Osteocyte (in vitro differentiated cells): ENCODE measurements around the gene SLCO3A1. TPM values are rescaled to one million over a fixed set of nuclear protein-coding genes. Genes with fewer than 3 reads are reported as not detected.

Experiments used
- DNase-seq: peaks from one replicate; pipeline ENCODE4 v3.0.0; 2021; ENCODE audit warnings: mixed read lengths; ENCODE audit not compliant: unreplicated experiment; ENCODE audit errors: extremely low spot score
- H3K27ac Mint-ChIP-seq: one replicate; pipeline ENCODE4 v1.8.0; 2021; ENCODE audit warnings: mild to moderate bottlenecking, mixed read lengths; ENCODE audit not compliant: unreplicated experiment
- H3K27me3 Mint-ChIP-seq: one replicate; pipeline ENCODE4 v1.8.0; 2021; ENCODE audit warnings: mixed read lengths; ENCODE audit not compliant: unreplicated experiment
- H3K36me3 Mint-ChIP-seq: one replicate; pipeline ENCODE4 v1.8.0; 2021; ENCODE audit warnings: mixed read lengths; ENCODE audit not compliant: unreplicated experiment
- H3K4me1 Mint-ChIP-seq: one replicate; pipeline ENCODE4 v1.8.0; 2021; ENCODE audit warnings: mixed read lengths; ENCODE audit not compliant: unreplicated experiment
- H3K4me3 Mint-ChIP-seq: one replicate; pipeline ENCODE4 v1.8.0; 2021; ENCODE audit warnings: mild to moderate bottlenecking, moderate library complexity, mixed read lengths; ENCODE audit not compliant: unreplicated experiment
- H3K9me3 Mint-ChIP-seq: one replicate; pipeline ENCODE4 v1.8.0; 2021; ENCODE audit warnings: mixed read lengths; ENCODE audit not compliant: unreplicated experiment
- CTCF ChIP-seq: fragments of 200-600 bp; sonication (generic); IDR thresholded peaks from 2 replicates; pipeline ENCODE4 v1.5.0; 2021; ENCODE audit warnings: antibody characterized with exemption, mild to moderate bottlenecking, moderate library complexity
- total RNA-seq: library from RNA; stranded (reverse); gene quantifications from 2 replicates; pipeline ENCODE4 v1.2.1, GENCODE V29; 2021

The SLCO3A1 gene
- total RNA-seq, 1 donor from 2014 or later: 1.3 TPM

- Mint-ChIP-seq H3K4me3 (no peak overlapping the region), H3K4me1 (no peaks in the 10 kb centered on the region), H3K27ac (no peak overlapping the region), H3K36me3 (no peaks in the 10 kb centered on the region), H3K9me3 (no peaks in the 10 kb centered on the region), H3K27me3 (peaks cover 3% of the 10 kb centered on the region)
- DNase-seq: no peak
- TF ChIP-seq CTCF: no peak
These were observed 257.8 kb downstream of the SLCO3A1 start for GRCh38 chr15:92111291-92111690.

- Mint-ChIP-seq H3K4me3 (no peak overlapping the region), H3K9me3 (no peaks in the 10 kb centered on the region), H3K36me3 (no peaks in the 10 kb centered on the region), H3K27me3 (peaks cover 3% of the 10 kb centered on the region), H3K27ac (no peak overlapping the region), H3K4me1 (no peaks in the 10 kb centered on the region)
- TF ChIP-seq CTCF: no peak
- no peak for DNase-seq
These were observed 258.2 kb downstream of the SLCO3A1 start for GRCh38 chr15:92111751-92112150.

- Mint-ChIP-seq H3K9me3 (no peaks in the 10 kb centered on the region), H3K4me1 (no peaks in the 10 kb centered on the region), H3K4me3 (no peak overlapping the region), H3K27ac (no peak overlapping the region), H3K36me3 (no peaks in the 10 kb centered on the region), H3K27me3 (peaks cover 4% of the 10 kb centered on the region)
- TF ChIP-seq CTCF: no peak
- DNase-seq: no peak
These were observed 258.7 kb downstream of the SLCO3A1 start for GRCh38 chr15:92112180-92112579.

GRCh38 chr15:92112711-92113110, 259.2 kb downstream of the SLCO3A1 start:
- TF ChIP-seq CTCF: no peak
- Mint-ChIP-seq H3K27ac (no peak overlapping the region), H3K36me3 (no peaks in the 10 kb centered on the region), H3K4me1 (no peaks in the 10 kb centered on the region), H3K27me3 (peaks cover 9% of the 10 kb centered on the region), H3K4me3 (no peak overlapping the region), H3K9me3 (no peaks in the 10 kb centered on the region)
- DNase-seq: no peak

- no peaks in the 10 kb centered on the region for H3K36me3 Mint-ChIP-seq
- no peak for TF ChIP-seq CTCF
- no peak overlapping the region for H3K4me3 Mint-ChIP-seq
- H3K4me1 Mint-ChIP-seq: no peaks in the 10 kb centered on the region
- H3K27me3 Mint-ChIP-seq: peaks cover 9% of the 10 kb centered on the region
- no peak for DNase-seq
- H3K9me3 Mint-ChIP-seq: no peaks in the 10 kb centered on the region
- H3K27ac Mint-ChIP-seq: no peak overlapping the region
These were observed 260.3 kb downstream of the SLCO3A1 start for GRCh38 chr15:92113832-92114231.
